Erythroblast (primary cell): Measurements from ENCODE around the gene SNRPA1.

Experiments
- GATA1 ChIP-seq: IDR thresholded peaks from 2 replicates; pipeline ENCODE4 v1.6.1; 2011; ENCODE audit warnings: low read depth, mild to moderate bottlenecking, control low read depth, low read length, moderate library complexity
- POLR2A ChIP-seq: IDR thresholded peaks from 2 replicates; pipeline ENCODE4 v1.6.1; 2011; ENCODE audit warnings: mild to moderate bottlenecking, low read length

GRCh38 chr15:101332061-101332467 is 37.0 kb upstream of the SNRPA1 start:
- no peak for TF ChIP-seq POLR2A
- no peak for TF ChIP-seq GATA1
